Measurements from ENCODE around the gene ASB2.

The ASB2 gene

DNA sequence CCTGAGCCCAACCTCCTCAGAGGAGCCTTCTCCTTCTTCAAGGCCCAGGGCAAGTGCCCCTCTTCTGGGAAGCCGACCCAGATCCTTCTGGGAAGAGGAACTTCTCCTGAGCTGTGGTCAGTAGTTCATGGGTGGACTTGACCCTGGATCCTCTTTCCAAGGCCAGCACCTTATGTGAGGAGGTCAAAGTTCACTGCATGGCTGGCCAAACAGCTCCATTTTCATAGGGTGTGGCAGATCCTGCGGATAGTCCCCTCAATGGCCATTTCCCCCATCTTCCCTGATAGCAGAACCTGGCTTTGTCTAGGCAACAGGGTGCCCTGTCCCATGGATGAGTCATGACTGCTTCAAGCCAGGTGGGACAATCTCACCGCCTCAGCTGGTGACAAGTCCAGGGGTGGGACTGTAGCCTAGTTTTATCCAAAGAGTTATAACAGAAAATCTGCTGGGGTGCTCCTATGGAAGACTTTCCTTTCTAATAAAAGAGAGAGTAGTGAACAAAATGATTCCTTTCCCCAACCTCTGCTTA lies 10.4 kb downstream of the ASB2 start:
- TF ChIP-seq EZH2phosphoT487 (IDR thresholded peaks at IDR 0.05; ENCODE audit: low read depth) (no peak), CTCF (IDR thresholded peaks at IDR 0.05; ENCODE audit: low read depth, low read length) (no peak)
- peak overlapping the region; percentile 88; the same call in 1 of the 2 replicates for H3K27ac ChIP-seq (ENCODE audit: low read length)
- H3K79me2 ChIP-seq (ENCODE audit: low read length): no peaks in the 10 kb centered on the region
- no peak overlapping the region for H3K4me3 ChIP-seq (ENCODE audit: low read length)
- H4K20me1 ChIP-seq (ENCODE audit: insufficient read depth, low read length): no peaks in the 10 kb centered on the region
- H3K9ac ChIP-seq (ENCODE audit: low read length): no peak overlapping the region
- no peaks in the 10 kb centered on the region for H3K9me3 ChIP-seq (ENCODE audit: insufficient read depth, low read length)
- H2AFZ ChIP-seq (ENCODE audit: low read depth, low read length): no peak overlapping the region
- H3K36me3 ChIP-seq (replicated peaks; ENCODE audit: low read depth, low read length): no peaks in the 10 kb centered on the region
- H3K27me3 ChIP-seq (ENCODE audit: low read depth, low read length): peaks cover 28% of the 10 kb centered on the region
- H3K4me2 ChIP-seq (ENCODE audit: low read length): no peak overlapping the region
- peaks cover 96% of the 10 kb centered on the region for H3K4me1 ChIP-seq (ENCODE audit: low read length)

- no peak overlapping the region for H3K9ac ChIP-seq (ENCODE audit: low read length)
- no peak for TF ChIP-seq EZH2phosphoT487 (IDR thresholded peaks at IDR 0.05; ENCODE audit: low read depth)
- no peak for TF ChIP-seq CTCF (IDR thresholded peaks at IDR 0.05; ENCODE audit: low read depth, low read length)
- no peaks in the 10 kb centered on the region for H3K36me3 ChIP-seq (replicated peaks; ENCODE audit: low read depth, low read length)
- H3K9me3 ChIP-seq (ENCODE audit: insufficient read depth, low read length): no peaks in the 10 kb centered on the region
- H3K27ac ChIP-seq (ENCODE audit: low read length): no peak overlapping the region; the same call in 1 of the 2 replicates
- H3K4me2 ChIP-seq (ENCODE audit: low read length): no peak overlapping the region
- no peaks in the 10 kb centered on the region for H4K20me1 ChIP-seq (ENCODE audit: insufficient read depth, low read length)
- no peaks in the 10 kb centered on the region for H3K79me2 ChIP-seq (ENCODE audit: low read length)
- H2AFZ ChIP-seq (ENCODE audit: low read depth, low read length): no peak overlapping the region
- H3K4me1 ChIP-seq (ENCODE audit: low read length): peaks cover 96% of the 10 kb centered on the region
- H3K27me3 ChIP-seq (ENCODE audit: low read depth, low read length): peaks cover 28% of the 10 kb centered on the region
- no peak overlapping the region for H3K4me3 ChIP-seq (ENCODE audit: low read length)
Measured at GRCh38 chr14:93965287-93965821, 11.0 kb downstream of the ASB2 start.

DNA sequence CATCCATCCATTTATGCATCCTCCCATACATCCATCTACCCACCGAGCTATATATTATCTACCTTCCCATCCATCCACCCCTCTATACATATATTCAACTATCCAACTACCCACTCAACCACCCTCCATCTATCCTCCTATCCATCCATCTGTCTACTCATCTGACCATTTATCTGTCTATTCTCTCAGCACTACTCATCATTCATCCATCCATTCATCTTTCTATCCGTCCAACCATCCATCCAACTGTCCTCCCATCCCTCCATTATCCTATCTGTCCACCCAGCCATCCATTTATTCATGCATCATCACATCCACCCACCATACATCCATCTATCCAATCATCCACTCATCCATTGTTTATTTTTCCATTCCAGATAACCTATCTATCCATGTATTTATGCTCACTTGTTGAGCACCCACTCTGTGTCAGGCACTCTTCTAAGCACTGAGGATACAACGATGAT lies 11.5 kb downstream of the ASB2 start:
- Histone ChIP-seq H3K4me2 (ENCODE audit: low read length) (no peak overlapping the region), H3K4me1 (ENCODE audit: low read length) (peaks cover 96% of the 10 kb centered on the region), H3K27ac (ENCODE audit: low read length) (no peak overlapping the region; the same call in 1 of the 2 replicates), H4K20me1 (ENCODE audit: insufficient read depth, low read length) (no peaks in the 10 kb centered on the region), H3K27me3 (ENCODE audit: low read depth, low read length) (peaks cover 27% of the 10 kb centered on the region), H3K9ac (ENCODE audit: low read length) (no peak overlapping the region), H2AFZ (ENCODE audit: low read depth, low read length) (no peak overlapping the region), H3K9me3 (ENCODE audit: insufficient read depth, low read length) (no peaks in the 10 kb centered on the region), H3K36me3 (replicated peaks; ENCODE audit: low read depth, low read length) (no peaks in the 10 kb centered on the region), H3K4me3 (ENCODE audit: low read length) (no peak overlapping the region), H3K79me2 (ENCODE audit: low read length) (no peaks in the 10 kb centered on the region)
- TF ChIP-seq EZH2phosphoT487 (IDR thresholded peaks at IDR 0.05; ENCODE audit: low read depth) (no peak), CTCF (IDR thresholded peaks at IDR 0.05; ENCODE audit: low read depth, low read length) (no peak)

GRCh38 chr14:93964281-93964680 lies 12.1 kb downstream of the ASB2 start:
- Histone ChIP-seq H2AFZ (ENCODE audit: low read depth, low read length) (no peak overlapping the region), H4K20me1 (ENCODE audit: insufficient read depth, low read length) (no peaks in the 10 kb centered on the region), H3K4me2 (ENCODE audit: low read length) (no peak overlapping the region), H3K27ac (ENCODE audit: low read length) (no peak overlapping the region), H3K4me3 (ENCODE audit: low read length) (no peak overlapping the region), H3K9me3 (ENCODE audit: insufficient read depth, low read length) (no peaks in the 10 kb centered on the region), H3K79me2 (ENCODE audit: low read length) (no peaks in the 10 kb centered on the region), H3K4me1 (ENCODE audit: low read length) (peaks cover 95% of the 10 kb centered on the region), H3K27me3 (ENCODE audit: low read depth, low read length) (peaks cover 23% of the 10 kb centered on the region), H3K9ac (ENCODE audit: low read length) (no peak overlapping the region), H3K36me3 (replicated peaks; ENCODE audit: low read depth, low read length) (no peaks in the 10 kb centered on the region)
- TF ChIP-seq CTCF (IDR thresholded peaks at IDR 0.05; ENCODE audit: low read depth, low read length) (no peak), EZH2phosphoT487 (IDR thresholded peaks at IDR 0.05; ENCODE audit: low read depth) (no peak)
